Activated CD4-positive, CD25-positive, alpha-beta regulatory T cell treated with anti-CD3 and anti-CD28 coated beads, Interleukin-2, amount 50 U/mL, for 72 hours (primary cell): Measurements from ENCODE around the gene NOL4L.

Source experiments
- DNase-seq: peaks from one replicate; pipeline ENCODE4 v3.0.0; 2021

NOL4L gene

DNA sequence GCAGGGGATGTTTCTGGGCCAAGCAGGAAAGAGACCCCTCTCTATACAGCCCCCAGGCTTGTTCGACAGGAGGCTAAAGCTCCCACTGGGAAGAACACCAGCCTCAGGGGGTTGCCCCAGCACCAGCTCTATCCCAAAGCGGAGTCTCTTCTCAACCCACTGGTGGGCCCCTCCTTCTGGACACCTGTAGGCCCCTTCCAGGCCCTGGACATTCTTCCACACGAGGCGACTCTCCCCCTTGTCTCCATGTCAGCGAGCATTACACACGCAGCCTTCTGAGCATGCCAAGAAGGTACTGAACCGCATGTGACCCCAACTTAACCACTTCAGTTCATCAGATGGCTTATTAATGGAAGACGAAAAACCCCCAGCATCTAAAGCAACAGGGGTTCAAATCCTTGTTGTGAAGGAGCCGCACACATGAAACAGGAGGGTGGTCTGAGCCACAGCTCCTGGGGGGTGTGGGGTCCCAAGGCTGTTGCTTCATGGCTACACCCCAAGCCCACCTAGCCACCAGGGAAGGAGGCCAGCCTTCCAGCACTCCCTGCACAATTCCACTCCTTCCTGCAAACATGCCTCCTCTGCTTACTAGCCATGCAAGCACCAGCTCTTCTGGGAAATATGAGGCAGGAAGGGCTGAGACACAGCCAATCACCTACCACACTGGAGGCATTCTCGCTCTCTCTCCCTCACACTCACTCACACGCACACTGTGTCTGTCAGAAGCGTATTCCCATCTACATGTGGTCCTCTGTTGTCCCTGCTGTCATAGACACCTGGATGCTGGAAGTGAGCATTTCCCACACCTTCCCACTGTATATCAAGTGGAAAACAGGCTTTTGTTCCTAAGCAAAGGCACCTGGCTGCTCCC, 104.5 kb downstream of the NOL4L start:
- DNase-seq: no peak

DNA sequence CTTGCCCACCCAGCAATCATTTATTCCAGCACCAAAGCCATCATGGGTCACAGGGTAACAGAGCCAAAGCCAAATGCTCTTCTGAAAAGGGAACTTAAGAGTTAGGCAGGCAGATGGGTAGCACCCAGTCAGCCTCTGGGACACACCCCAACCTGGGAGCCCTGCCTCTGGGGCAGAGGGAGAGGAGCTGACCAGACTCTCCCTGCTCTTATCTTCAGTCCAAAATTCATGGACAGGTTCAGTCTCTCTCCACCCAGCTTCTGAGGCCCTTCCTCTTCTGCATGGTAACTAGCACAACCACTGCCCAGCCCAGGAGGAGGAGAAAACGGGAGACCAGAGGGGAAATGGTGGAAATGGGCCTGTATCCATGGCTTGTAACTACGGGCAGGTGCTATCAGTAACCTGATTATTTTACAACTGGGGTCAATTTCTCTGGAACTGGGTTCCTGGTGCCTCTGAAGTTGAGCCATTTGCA, 105.4 kb downstream of the NOL4L start:
- DNase-seq: no peak

DNA sequence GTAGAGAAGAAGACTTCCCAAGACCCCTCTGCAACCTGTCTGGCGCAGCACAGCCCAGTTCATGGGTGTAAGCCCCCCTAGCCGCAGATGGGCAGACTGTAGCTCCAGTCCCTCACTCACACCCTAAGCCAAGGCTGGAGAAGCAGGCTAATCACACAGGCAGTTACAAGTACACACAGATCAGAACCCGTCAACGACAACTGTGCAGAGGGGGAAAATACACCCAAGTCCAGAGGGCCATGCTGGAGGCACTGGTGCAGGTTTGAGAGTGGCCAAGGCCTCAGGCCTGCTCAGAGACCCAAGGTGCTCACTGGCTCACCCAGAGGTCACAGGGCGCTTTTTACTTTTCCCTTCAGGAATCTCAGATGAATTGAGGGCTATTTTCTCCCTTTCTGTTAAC, 106.1 kb downstream of the NOL4L start:
- DNase-seq: no peak

DNA sequence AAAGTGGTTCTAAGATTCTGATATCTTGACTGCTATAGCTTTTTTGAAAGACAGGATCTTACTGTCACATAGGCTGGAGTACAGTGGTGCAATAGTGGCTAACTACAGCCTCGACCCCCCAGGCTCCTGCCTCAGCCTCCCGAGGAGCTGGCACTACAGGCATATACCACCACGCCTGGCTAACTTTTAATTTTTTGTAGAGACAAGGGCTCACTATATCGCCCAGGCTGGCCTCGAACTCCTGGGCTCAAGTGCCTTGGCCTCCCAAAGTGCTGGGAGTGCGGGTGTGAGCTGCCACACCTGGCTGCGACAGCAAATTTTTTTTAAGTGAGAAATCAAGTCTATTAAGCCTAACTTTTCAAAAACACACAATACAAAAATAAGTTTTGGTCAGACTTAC, 106.6 kb downstream of the NOL4L start:
- DNase-seq: no peak

DNA sequence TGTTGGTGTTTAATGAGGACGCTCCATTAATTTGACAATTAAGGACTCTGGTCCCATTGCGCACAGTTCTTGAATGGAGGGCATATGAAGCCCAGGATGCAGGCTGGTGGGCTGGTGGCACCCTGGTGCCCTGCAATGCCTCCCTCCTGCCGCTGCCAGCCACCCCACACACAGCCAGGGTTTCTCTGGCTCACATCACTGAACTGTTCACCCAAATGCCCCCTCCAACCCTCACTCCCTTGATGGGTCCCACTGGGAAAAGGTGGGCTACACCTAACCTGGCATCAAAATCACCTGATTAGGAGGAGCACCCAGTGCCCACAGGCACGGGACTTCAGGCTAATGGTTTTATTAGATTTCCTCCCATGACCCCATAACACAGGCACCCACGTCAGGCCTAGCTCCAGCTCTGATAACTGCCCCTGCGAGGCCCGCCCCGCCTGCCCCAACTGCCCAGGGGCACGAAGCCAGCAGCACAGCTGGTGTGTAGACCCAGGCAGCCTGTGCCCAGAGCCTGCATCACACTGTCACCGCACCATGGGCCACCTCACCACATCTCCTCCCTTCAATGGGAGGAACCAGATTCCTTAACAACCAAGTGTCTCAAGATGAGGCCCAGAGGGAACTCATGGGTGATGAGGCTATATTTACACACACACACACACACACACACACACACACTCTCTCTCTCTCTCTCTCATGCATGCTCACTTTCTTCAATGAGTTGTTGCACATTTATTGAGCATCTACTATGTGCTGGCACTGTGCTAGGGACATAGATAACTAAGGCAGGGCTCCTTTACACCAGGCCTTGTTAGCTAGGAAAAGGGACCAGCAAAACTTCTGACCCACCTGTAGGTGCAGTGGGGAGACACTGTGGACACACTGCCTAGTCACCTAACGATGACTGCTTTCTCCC, 107.3 kb downstream of the NOL4L start:
- DNase-seq: no peak

DNA sequence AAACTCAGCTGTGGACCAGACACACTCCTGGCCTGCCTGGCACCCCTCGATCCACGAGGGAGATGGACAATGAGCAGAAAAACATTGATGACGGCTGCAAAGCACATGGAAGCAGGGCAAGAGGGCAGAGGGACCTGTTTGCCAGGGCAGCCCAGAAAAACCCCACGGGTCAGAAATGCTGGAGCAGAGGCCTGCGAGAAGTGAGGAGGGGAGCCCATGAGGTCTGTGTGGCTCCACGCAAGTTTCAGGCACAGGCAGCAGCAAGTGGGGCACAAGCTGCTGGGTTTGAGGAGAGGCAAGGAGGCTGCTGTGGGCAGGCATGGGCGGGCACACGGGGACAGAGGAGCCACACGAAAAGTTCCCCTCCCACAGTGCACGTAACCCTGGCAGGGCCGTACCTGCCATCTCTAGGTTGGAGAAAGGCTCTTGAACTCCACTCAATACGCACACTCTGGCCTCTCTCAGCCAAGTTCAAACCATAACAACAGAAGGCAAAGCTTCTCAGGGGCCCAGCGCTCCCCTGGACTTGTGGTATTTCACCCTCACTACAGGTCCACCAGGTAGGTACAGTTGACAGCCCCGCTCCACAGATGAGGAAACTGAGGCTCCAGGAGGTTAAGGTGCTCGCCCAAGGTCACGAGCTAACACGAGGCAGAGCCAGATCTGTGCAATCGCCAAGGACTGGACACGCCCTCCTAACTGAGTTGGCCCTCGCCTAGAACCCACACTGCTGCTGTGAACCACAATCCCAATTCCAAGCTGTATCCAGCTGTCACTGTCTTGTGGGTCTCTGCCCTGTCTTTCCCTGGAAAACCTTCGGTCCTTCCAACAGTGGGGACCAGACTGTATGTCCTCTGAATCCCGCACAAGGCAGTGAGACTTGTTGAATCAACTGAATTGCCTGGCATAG, 108.2 kb downstream of the NOL4L start:
- no peak for DNase-seq

DNA sequence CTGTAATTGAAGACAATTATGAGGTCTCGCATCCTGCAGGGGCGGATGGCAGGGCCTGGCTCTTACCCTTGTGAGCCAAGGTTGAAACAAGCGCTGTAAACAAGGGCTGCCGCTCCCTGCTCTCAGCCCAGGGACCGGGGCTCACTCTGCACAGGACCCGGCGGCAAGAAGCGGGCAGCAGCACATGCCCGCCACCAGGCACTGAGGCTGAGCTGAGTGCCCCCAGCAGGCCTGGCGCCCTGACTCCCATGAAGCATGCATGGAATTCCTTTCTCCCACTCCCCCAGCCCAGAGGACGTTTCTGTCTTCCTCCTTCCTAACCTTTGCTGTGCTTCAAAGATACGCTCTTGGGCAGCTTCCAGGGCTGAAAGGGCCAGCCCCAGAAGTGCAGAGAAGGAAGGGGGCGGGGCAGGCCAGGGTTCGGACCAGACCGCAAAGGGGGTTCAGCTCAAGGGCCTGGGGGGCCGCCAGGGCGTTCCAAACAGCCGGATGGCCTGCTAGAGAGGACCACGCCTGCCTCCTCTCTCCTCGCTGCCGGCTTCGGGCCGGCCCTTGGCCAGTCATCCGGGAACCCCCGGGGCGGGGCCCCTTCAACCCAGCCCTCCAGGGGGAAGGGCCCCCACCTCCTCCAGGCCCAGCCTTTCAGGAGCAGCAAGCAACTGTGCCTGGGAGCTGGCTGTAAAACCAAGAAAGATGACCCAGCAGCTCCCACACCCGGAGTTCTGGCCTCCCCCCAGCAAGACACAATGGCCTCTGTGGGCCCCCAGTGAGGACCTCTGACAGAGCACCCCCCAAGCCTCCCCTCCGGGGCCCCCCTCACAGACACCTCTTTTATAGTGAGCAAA, 109.9 kb downstream of the NOL4L start:
- DNase-seq: no peak

DNA sequence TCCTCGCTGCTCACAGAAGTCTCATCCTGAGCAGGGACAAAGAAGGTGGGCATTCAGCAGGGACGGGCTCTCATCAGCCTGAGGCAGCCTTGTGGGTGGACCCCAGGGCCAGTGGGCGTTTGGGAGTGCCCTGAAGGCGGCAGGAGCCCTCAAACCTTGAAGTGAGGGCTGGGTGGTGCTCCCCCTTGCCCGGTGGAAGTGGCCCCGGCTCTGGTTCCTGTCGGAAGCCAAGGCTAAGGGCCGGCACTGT, 110.5 kb downstream of the NOL4L start:
- no peak for DNase-seq

DNA sequence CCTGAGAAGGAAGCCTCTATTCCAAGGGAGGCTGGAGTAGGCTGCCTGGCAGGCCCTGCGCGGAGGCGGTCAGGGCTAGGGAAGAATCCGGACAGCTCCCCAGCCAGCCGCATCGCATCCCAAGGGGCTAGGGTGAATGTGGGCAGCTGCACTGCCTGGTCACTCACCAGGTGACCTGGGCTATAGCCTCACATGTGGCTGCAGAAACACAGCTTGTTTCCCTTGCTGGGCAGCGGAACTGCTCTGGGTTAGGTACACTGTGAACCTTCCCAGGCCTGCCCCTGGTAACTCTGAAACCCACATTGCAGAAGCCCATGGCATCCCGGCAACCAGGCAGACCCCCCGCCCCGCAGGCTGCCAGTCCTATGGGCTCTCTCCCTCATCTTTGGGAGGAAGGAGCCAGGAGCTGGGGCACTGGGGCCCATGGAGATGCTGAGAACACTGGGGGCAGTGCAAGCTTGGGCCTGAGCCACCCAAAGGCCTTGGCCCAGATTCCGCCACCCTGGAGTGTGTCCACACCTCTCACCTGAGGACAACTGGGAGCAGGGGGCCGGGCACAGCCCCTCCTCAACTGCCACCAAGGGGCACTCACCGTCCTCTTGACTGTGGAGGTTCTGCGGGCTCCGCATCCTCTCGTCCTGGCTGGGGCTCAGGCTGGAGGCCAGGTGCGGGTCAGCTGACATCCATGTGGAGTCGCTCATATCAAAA, 111.0 kb downstream of the NOL4L start:
- DNase-seq: no peak

DNA sequence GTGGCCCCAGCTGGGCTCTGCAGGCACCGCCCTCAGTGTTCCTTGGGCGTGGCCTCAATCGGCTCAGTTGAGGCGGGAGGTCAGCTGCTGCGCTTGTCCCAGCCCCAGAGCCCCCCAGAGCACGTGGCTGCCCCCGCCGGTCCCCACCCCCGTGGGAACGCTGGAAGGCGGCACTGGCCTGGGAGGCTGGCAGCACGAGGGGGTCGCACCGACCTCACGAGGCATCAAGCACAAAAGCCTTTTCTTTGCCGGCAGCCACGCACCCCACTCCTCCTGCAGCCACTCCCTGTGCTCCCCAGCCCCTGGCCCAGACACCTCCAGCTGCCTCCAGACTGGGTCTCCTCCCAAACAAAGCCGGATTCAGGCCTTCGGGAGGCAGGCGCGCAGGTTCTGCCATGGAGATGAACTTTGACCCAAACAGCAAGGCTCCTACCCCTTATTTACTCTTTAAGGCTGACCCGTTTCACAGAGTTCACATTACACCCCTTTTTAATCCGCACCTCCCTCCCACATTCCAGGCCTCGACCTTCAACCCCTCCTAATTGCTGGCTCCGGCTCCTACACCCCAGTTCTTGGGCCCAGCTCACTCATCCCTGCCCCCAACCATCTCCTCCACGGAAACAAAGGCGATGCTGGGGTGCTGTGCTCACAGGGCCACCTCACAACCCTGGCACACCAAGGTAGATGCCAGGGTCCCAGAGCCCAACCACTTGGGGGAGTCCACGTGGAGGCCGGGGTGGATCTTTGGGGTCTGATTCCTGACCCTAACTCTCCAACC, 111.7 kb downstream of the NOL4L start:
- DNase-seq: no peak

DNA sequence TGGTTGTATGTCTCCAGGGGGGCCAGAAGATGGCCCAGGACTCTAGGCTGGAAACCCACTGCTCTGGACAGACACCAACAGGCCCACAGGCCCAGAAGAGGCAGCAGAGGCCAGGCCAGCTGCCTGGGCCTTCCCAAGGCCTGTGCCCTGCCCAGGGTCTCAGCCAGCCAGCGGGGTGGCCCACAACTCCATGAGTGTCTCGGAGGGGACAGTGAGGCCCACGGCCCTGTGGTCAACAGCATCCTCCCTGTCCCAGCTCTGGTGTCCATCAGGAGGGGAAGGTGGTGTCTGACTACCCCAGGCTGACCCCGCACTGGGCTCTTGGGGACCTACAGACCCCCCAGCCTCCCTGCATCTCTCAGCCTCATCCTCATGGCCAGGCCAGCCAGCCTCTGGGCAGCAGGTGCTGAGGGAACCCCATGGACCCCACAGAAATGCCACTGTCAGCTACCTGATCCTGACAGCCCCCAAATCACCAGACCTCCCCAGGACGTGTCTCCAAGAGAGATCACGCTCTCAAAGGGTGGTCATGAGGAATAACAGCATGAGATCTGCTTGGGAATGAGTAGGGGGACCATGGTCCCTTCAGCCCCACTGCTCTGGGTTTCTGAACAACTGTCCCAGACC, 112.4 kb downstream of the NOL4L start:
- no peak for DNase-seq

DNA sequence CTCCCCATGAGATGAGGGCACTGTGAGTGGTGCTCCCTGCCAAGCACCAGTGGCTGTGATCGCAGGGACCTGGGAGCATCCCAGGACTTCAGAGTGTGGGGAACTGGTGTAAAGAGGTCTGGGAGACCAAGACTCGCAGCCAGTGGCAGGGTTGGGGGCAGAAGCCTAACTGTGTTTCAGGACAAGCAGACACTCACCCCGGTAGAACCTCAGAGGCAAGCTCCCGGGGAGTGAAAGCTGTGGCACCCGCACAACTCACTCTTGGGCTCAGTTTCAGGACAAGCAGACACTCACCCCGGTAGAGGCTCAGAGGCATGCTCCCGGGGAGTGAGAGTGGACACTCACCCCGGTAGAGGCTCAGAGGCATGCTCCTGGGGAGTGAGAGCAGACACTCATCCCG, 114.2 kb downstream of the NOL4L start:
- DNase-seq: no peak

DNA sequence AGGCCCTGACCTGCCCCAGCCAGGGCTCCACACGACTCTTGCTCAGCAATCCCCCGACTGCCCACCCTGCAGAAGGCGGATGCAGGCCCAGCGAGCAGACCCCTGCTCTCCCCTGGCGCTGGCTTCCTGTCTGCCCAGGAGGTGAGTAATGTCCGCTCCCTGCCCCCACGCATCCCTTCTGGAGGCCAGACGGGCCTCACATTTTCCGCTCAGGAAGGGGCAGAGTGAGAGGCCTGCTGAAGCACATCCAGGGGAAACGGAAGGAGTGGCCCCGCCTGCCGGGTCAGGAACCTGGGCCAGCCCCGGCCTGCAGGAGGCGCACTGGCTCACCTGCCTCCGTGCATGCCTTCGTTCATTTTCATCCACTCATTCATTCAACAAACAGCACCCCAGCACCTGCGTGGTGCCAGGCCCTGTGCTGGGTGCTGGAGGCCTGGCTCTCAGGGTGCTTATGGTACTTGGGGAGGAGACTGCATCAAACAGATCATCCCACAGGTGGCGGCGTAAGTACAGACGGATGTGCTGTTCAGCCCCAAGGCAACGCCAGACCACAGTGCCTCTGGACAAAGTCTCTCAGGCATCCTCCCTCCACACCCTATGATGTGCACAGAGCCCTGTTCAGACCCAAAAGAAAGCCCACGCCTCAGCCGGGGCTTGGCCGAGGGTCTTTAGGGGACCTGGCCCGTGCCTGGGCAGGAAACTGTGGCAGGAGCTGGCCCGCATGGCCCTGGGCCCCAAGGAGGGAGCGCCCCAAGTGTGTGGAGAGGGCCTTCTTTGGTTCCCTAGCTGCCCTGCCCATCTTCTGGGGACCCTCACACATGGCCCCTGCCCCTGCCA, 114.9 kb downstream of the NOL4L start:
- no peak for DNase-seq

DNA sequence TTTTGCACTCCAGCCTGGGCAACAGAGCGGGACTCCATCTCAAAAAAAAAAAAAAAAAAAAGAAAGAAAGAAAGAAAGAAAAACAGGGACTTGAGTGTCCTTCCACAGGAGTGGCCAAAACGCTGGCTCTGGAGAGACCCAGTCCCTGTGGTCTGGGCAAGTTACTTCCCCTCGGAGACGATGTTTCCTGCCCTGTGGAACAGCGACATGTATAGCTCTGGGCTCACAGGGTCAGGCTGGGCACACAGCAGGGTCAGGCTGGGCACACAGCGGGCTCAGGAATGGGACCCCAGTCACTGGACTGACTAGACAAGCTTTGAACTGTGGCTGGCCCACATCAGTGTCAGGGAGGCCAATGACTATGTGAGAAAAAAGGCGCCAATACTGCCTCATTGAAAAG, 116.3 kb downstream of the NOL4L start:
- no peak for DNase-seq

DNA sequence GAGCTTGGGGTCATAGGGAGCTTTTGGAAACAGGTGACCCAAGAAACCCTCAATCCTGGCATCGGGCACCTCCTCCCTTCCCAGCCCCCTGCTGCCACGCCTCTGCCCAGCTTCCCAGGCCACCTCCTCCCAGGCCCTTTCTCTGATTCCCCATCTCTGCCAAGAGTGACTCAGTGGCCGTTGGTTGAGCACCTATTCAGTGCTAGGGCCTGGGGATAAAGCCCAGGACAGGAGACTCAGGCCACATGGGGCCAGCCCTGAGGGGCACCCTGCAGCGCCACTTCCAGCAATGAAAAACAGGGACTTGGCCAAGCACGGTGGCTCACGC, 116.9 kb downstream of the NOL4L start:
- no peak for DNase-seq

DNA sequence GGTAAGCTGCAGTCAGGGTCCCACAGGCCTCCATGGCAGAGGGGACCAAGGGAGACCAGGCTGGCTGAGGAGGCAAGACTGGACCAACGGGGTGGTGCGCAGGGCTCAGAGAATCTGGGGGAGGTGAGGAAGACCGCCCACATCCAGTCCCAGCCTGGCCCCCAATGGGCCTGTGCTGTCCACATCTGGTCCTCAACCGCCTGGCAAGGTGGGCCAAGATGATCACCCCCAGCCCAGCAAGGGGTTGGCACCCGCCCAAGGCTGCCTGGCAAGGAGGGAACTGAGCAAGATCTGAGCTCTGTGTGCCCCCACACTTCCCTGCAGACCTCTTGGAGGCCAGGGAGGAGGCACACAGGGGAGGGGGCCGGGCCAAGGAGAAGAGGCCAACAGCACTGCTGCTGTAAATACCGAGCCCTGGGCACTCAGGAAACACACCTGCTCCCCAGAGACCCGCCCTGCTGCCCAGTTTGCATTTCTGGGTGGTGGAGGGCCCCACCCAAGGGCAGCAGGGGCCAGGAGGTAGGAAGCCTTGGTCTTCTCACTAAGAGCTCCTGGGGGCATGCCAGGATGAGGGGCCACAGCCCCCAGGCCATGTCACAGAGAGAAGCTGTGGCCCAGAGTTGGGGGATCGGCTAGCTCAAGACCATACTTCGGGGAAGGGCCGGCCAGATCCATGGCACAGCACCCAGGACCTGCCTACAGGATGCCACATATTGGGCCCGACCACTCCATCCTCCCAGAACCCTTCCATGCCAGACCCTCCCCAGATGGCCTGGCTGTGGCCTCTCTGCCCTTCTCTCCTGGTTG, 117.4 kb downstream of the NOL4L start:
- no peak for DNase-seq

DNA sequence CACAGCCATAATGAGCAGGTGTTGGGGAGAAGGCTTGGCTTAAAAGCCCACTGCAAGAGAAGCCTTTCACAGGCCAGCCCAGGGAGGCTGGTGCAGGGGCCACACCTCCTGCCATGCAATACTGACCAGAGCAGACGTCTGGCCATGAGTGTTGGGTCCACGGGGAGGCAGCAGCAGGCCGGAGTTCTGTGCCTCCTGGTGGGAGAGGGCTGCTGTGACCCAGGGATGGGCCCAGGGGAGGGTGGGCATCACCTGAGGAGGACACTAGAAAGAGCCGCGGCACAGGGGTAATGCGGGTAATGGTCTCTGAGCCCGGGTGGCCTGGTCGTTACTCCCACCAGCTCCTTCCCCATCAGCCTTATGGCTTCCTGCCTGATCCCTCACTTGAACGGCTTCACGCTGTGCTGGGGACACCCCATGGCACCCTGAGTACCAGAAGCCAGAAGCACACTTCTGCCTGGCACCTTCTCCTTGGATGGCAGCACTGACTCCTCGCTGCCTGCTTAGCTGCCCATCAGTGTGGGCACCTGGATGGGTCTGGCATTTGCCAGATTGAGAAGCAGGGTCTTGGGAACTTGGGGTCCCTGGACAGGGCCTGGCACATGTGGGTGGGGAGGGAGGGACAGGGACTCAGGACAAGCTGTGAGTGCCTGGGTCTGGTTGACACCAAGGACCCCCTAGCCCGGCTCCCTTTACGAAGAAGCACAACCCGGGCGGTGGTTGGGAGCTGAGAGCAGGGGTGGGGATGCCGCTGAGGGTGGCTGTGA, 118.2 kb downstream of the NOL4L start:
- no peak for DNase-seq
